Retina (tissue), 1 donor: ENCODE measurements around the gene NCKAP5L.
"Not testable (repeated sequence)": the region's sequence is repeated elsewhere in the genome, so short reads cannot be mapped to it uniquely, and the experiment has no call there.

ENCODE experiments used
- DNase-seq: peaks from one replicate; pipeline ENCODE4 v3.0.0-alpha.2; 2016

NCKAP5L gene

GRCh38 chr12:49828133-49829091, at the start of gene NCKAP5L:
Gene NCKAP5L, minus strand, starts transcription at chr12:49828413. Its CDS starts 24,369 bp downstream, at chr12:49804044.
- DNase-seq, result peak; percentile 95

GRCh38 chr12:49877066-49877465, 48.9 kb upstream of the NCKAP5L start:
- no peak for DNase-seq

GRCh38 chr12:49876070-49876469, 47.9 kb upstream of the NCKAP5L start:
- no peak for DNase-seq

GRCh38 chr12:49875115-49875720, 47.0 kb upstream of the NCKAP5L start:
- no peak for DNase-seq

GRCh38 chr12:49874142-49874897, 46.1 kb upstream of the NCKAP5L start:
- no peak for DNase-seq

- DNase-seq, result no peak
Observed at GRCh38 chr12:49873361-49873934, 45.2 kb upstream of the NCKAP5L start.

GRCh38 chr12:49872781-49873181, 44.6 kb upstream of the NCKAP5L start:
- no peak for DNase-seq

- DNase-seq, result no peak
Observed at GRCh38 chr12:49872381-49872780, 44.2 kb upstream of the NCKAP5L start.

GRCh38 chr12:49871811-49872251, 43.6 kb upstream of the NCKAP5L start:
- not testable (repeated sequence) for DNase-seq

GRCh38 chr12:49871263-49871561, 43.0 kb upstream of the NCKAP5L start:
- DNase-seq, result no peak

- no peak for DNase-seq
Observed at GRCh38 chr12:49870501-49871262, 42.5 kb upstream of the NCKAP5L start.

- no peak for DNase-seq
Observed at GRCh38 chr12:49869816-49870500, 41.7 kb upstream of the NCKAP5L start.

- DNase-seq, result peak; percentile 87
Observed at GRCh38 chr12:49868952-49869815, 41.0 kb upstream of the NCKAP5L start.

GRCh38 chr12:49868449-49868848, 40.2 kb upstream of the NCKAP5L start:
- DNase-seq, result no peak

- no peak for DNase-seq
Observed at GRCh38 chr12:49867570-49868341, 39.5 kb upstream of the NCKAP5L start.

- DNase-seq, result peak; percentile 90
Observed at GRCh38 chr12:49866859-49867569, 38.8 kb upstream of the NCKAP5L start.

- DNase-seq, result no peak
Observed at GRCh38 chr12:49865782-49866135, 37.5 kb upstream of the NCKAP5L start.

GRCh38 chr12:49865109-49865781, 37.0 kb upstream of the NCKAP5L start:
- no peak for DNase-seq

- no peak for DNase-seq
Observed at GRCh38 chr12:49864798-49865090, 36.5 kb upstream of the NCKAP5L start.
